ENCODE measurements around the gene SHISA8.
"Not testable (repeated sequence)": the region's sequence is repeated elsewhere in the genome, so short reads cannot be mapped to it uniquely, and the experiment has no call there.

SHISA8 gene

DNA sequence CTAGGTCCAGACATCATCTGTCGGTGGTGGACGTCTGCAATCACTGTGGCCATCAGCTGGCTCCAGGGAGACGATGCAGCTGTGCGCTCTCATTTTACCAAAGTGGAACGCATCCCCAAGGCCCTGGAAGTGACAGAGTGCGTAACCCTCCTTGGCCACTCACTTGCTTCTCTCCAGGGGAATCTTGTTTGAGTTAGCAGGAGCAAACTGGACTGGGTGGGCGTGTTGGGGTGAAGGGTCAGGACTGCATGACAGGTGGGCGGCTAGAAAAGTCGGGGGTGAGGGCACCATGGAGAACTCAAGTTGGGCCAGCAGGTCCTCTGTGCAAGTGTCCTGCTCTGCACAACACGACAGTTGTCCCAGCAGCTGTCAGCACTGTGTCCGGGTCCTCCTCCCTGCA lies 16.2 kb downstream of the SHISA8 start:
- no peak for DNase-seq

DNA sequence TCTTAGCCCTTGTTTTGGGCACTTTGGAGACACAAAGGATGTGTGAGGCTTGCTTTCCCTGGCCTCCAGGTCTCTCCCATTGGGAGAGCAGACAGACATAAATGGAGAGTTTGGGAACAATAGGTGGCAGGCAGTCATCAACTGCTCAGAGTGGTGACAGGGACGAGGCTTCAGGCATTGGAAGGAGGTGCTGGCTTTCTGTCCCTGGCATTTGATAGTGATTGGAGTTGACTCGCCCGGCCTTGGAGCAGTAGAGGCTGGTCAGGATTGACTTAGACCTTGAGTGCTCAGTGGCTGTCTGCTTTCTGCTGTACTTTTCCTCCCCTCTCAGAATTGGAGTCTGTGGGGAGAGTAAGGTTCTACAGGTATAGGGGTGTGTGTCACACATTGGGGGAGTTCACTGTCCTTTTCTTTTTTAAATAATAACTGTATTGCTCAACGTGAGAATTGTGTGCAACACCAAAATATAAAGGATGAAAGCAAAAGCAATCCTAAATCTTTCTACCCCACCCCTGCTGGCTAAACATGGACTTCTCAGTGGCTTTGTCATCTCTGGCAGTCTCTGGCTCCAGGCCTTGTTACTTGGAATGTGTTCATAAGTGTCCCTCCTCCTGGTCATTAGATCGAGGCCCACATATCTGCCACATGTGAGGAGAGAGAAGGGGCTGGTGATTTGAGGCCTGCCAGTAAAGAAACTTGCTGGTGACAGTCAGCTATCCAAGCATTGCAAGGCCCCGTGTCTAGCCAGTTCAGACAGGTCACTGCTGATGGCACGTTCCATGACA lies 21.1 kb downstream of the SHISA8 start:
- no peak for DNase-seq

- no peak for DNase-seq
Measured at GRCh38 chr22:41892721-41893120, 22.2 kb downstream of the SHISA8 start.

GRCh38 chr22:41891407-41891806 lies 23.5 kb downstream of the SHISA8 start:
- no peak for DNase-seq

DNA sequence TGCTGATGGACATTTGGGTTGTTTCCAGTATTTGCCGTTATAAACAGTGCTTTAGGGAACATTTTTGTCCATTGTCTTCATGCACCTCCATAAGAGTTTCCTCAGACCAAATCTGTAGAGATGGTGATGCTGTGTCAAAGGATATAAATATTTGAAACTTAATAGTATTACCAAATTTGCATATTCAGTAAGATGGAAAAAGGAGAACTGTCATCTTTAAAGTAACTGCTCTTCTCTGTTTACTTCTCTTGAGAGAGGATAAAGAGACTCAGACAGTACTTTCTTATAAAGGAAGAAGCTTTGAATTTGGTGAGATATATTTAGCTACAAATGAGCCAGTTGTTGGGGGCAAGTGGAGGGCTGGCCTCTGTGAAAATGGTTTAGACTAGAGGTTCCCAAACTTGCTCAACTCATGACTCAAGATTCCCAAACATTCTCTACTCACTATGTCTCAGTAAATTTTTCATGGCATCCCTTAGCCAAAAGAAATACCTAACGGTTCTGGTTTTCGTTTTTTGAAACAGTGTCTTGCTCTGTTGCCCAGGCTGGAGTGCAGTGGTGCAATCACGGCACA lies 26.2 kb downstream of the SHISA8 start:
- no peak for DNase-seq

- DNase-seq = no peak
Measured at GRCh38 chr22:41885516-41885915, 29.4 kb downstream of the SHISA8 start.

DNA sequence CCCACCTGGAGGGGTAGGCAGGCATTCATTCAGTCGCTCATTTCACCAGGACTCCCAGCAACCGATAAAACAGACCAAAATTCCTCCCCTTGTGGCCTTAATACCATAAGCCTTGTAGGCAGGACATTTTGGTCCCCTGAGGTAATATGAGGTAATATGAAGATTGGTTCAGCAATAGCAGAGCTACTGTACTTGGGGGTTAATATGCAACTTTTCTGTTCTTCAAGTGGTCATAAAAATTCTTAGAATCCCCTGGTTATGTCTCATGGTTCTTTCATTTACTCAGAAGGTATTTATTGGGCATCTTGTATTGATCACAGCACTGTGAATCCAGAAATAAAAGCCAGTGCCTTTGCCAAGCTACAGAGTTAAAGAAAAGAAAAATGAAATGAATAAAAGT lies 29.8 kb downstream of the SHISA8 start:
- no peak for DNase-seq

- DNase-seq = no peak
Measured at GRCh38 chr22:41883400-41883799, 31.5 kb downstream of the SHISA8 start.

DNA sequence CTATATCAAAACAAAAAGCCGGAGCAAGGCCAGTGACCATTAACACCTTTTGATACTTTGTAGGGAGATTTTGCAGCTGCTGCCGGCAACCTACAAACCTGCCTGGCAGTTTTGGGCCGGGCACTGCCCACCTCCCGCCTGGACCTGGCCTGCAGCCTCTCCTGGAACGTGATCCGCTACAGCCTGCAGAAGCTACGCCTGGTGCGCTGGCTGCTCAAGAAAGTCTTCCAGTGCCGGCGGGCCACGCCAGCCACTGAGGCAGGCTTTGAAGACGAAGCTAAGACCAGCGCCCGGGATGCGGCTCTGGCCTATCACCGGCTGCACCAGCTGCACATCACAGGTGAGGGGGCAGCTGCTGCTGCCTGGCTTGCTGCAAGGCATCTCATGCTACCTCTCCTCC lies 34.2 kb downstream of the SHISA8 start:
- no peak for DNase-seq

DNA sequence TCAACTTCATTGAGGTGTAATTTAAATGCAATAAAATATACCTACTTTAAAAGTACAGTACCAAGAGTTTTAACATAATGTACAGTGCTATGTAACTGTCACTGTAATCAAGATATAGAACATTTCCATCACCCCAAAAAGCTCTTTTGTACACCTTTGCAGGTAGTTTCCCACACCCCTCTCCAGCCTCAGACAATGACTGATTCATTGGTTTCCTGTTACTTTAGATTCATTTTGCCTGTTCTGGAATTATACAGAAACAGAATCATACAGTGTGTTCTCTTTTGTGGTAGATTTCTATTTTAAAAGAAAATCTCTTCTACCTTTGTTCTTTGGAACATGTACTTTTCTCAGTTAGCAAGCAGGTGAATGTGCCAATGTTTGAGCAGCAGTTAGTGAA lies 38.2 kb downstream of the SHISA8 start:
- no peak for DNase-seq

DNA sequence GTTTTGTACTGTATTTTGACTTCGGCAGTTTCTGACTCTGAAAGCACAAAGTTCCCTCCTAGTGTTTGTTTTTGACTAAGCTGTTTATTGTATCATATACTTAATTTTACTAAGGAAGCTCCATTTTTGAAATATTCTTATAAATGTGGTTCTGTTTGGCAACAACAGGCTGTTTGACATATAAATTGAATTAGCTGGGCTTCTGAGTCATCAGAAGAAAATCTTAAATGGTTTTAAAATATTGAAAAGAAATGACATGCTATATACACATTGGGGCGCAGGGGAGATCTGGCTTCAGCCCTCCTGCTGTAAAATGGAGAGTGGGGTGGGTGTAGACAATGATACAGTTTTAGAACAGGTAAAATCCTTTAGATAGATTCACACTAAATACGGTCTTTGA lies 38.6 kb downstream of the SHISA8 start:
- no peak for DNase-seq

DNA sequence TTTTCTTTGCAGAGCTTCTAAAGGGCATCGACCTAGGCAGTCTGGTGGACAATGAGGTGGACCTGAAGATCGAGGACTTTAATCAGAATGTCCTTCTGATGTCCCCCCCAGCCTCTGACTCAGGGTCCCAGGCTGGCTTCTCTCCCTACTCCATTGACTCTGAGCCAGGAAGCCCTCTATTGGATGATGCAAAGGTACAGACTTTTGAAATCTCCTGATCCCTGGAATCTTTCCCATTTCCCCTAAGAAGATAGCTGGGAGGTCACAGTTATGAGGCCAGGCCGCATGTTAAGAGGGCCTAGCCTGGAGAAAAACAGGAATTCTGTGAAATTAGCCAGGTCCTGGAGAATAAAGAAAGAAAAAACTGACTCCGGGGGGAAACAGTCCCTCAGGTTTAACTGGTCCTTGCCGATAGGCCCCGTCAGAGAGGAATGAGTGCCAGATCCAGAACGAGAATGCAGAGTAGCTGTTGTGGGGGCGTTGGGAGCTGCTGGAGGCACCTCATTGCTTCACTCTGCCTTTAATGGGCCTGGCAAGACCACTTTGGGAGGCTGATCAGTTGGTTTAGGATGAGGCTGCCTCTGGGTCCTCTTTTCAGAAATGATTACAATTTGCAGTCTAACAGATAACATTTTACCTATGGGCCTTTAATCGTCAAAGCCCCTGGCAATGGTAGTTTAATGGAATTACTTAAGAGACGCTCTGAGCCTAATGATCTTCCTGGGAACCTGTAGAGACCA lies 39.2 kb downstream of the SHISA8 start:
- DNase-seq = no peak

DNA sequence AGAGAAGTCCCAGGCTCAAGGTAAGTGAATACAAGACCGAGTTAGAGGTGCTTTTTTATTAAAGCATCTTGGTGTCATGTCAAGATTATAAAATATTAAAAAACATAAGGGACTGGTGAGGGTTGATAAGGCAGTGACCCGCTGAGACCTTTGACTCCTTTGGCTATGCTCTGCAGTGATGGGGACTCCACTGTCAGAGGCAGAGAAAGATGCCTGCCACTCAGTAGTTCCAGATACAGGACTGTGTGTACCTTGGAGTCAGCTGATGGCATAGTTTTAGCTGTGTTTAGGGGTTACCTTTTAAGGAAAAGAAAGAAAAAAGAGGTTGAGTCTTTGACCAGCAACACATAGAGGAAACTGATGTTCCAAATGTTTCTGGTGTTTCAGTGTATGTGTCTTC lies 40.8 kb downstream of the SHISA8 start:
- DNase-seq = no peak

DNA sequence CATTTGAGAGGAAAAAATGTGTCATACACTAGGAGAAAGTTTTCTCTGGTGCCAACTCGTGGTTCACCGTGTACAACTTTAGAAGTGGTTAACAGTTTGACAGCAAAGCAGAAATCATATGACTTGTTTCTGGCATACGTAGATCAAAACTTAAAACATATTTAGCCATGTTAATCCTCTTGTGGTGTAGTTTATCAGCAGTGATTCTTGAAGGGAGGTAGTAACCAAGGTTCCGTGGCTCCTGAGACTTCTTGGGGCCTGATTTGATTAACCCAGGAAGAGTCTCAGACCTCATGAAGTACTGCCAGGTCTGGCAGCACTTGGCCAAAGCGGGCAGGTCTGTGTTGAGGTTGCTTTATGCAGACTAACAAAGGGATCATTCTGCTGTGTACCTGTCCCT lies 41.5 kb downstream of the SHISA8 start:
- DNase-seq = no peak

- DNase-seq = no peak
Measured at GRCh38 chr22:41870786-41871185, 44.1 kb downstream of the SHISA8 start.

- not testable (repeated sequence) for DNase-seq
Measured at GRCh38 chr22:41870081-41870480, 44.8 kb downstream of the SHISA8 start.

DNA sequence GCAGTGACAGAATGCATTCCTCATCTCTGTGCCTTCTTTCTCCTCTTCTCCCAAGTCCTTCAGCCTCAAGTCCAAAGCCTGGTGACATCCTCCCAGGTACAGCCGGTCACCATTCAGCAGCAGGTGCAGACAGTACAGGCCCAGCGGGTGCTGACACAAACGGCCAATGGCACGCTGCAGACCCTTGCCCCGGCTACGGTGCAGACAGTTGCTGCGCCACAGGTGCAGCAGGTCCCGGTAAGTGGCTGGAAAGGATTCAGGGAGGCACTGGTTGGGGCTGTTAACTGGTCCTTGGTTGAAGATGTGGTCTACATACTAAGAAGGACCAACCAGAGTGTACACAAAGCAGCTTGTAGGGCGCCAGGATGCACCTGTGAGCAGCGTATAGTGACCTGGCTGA lies 46.3 kb downstream of the SHISA8 start:
- DNase-seq = no peak

- DNase-seq = no peak
Measured at GRCh38 chr22:41863472-41863871, 51.4 kb downstream of the SHISA8 start.

DNA sequence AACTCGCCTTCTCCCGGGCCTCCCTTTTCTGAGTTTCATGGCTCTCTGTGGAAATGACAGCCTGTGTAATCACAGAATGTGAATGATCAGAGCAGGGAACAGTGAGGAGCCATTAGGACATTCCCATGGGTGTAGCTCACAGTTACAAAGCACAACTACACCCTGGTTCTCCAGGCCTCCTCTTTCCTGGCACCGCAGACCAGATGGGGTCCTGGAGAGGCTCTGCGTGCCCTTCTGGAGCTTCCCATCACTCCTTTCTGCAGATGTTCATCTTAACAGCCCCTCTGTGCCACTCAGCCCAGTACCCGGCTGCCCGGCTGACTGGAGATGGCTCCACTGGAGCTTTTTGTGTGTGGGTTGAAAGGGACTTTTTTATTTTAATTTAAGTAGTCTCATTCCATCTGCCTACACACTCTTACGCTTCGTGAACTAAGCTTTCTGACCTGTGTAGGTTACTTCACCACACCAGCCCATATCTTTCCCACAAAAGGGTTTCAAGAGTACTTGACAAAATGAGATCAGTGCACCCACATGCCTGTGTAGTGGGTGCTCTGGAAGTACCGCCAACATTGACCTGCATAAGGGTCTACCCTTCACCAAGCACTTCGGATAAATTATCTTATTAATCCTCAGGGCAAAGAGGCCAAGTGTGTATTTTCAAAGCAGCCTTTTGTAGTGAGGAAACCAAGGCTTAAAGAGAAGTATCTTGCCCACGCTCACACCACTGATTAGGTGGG lies 52.2 kb downstream of the SHISA8 start:
- peak; percentile 54 for DNase-seq

GRCh38 chr22:41862160-41862529 lies 52.7 kb downstream of the SHISA8 start:
- no peak for DNase-seq

Measured in retina (tissue), 1 donor.